Stimulated activated CD8-positive, alpha-beta memory T cell treated with anti-CD3 and anti-CD28 coated beads, Interleukin-4, amount 100 ng/mL, for 1 hour (primary cell): ENCODE measurements around the gene PARD3B.

ENCODE experiments used
- DNase-seq, 2 donors: peaks; one replicate each; pipeline ENCODE4 v3.0.0-alpha.2; 2020; ENCODE audit warnings: low read depth in 2 of 2, low spot score in 1 of 2

PARD3B gene

DNA sequence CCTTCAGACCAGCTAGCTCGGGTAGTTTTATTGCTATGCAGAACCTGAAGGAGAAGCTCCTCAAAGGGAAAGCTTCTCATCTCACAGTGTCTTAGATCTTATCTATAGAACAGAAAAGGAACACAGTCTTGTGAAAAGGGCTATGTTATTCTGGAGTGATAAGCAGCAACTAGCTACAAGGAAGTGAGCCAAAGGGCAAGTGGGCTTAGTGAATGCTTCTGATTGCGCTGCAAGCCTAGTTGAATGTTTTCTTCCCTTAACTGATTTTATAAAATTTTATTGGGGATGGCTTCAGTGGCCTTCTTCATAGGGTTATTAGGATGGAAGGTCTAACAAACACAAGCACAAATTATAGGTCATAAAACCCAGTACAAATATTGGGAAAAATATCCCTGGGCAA lies 400.1 kb downstream of the PARD3B start:
- DNase-seq: no peak

- DNase-seq: no peak
Measured at GRCh38 chr2:204946892-204947291, 401.6 kb downstream of the PARD3B start.

- DNase-seq: no peak
Measured at GRCh38 chr2:204947405-204947804, 402.1 kb downstream of the PARD3B start.

- DNase-seq: no peak
Measured at GRCh38 chr2:204948024-204948763, 402.9 kb downstream of the PARD3B start.

DNA sequence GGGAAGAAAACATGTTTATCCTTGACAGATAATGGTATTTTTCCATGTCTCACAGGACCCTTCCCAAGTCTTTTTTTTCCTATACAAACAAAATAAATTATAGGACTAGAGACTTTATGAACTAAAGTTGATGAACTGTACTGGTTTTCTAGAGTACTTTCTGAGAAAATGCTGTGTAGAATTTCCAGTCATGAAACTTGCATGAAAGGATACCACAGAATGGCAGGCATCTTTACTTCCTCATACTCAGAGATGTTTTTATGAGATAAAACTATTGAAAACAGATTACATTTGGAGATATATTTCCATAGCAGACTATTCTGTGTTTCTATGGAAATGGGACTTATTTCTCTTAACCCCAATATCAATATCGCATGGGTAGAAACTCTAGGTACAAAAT lies 403.5 kb downstream of the PARD3B start:
- DNase-seq: no peak

DNA sequence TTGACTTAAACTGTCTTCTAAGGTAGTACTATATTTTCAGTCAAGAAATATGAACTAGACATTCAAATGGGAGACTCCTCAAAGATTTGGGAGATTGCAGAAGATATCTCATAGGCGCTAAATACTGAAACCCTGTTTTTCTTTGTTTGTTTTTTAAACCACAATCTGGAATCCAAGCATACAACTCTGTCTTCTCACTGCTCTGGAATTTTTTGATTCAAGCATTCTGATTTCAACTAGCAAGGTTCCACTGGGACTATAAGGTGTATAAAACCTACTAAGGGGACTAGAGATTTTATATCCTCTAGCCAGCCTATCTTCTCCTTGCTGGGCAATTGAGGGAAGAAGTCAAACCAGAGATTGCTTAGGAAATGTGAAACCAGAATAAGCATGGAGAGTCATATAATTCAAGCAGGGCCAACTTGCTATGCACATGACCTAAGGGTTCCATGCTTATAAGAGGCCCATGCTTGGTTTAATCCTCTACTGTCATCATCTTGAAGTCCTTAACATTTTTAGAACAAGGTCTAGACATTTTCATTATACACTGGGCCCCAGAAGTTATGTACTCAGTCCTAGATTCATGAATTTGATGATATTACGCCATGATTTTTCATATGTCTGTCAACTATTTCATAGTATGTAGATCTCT lies 405.5 kb downstream of the PARD3B start:
- no peak for DNase-seq

DNA sequence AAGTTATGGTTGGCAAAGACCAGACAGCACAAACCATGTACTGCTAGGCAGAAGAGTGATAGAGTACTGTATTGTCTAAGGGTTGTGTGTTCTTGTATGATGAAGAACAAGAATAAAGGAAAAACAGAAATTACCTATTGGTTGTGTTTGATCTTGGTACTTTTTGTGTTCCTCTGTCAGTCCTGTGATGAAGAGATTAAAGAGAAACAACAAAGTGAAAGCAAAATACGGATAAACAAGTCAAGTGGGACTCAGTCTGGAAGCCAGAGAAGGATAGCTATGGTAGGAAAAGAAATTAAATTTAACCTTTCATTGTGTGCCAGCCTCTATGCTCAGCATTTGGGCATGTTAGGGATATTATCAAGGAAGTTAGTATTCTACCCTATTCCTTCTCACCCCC lies 413.1 kb downstream of the PARD3B start:
- DNase-seq: no peak

DNA sequence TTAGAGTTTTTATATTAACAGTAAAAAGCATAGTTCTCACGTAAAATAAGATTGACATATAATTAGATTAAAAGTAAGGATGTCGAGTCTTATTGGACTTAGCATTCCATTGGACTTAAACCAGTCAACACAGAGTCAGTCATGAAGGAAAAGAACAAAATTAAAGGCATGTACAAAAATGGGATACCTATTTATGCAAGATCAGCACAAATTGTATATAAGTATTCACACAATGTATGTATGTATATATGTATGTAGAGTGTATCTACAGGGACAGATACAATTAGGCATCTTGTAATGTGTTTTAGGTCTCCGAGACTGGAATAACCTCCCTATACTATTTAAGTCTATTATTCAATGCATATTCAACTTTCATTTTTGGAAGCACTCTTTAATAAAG lies 419.1 kb downstream of the PARD3B start:
- DNase-seq: no peak

- DNase-seq: no peak
Measured at GRCh38 chr2:204966245-204966644, 421.0 kb downstream of the PARD3B start.

- peak in 1 of 2 donors; percentile 20 for DNase-seq
Measured at GRCh38 chr2:204967199-204967960, 422.1 kb downstream of the PARD3B start.

DNA sequence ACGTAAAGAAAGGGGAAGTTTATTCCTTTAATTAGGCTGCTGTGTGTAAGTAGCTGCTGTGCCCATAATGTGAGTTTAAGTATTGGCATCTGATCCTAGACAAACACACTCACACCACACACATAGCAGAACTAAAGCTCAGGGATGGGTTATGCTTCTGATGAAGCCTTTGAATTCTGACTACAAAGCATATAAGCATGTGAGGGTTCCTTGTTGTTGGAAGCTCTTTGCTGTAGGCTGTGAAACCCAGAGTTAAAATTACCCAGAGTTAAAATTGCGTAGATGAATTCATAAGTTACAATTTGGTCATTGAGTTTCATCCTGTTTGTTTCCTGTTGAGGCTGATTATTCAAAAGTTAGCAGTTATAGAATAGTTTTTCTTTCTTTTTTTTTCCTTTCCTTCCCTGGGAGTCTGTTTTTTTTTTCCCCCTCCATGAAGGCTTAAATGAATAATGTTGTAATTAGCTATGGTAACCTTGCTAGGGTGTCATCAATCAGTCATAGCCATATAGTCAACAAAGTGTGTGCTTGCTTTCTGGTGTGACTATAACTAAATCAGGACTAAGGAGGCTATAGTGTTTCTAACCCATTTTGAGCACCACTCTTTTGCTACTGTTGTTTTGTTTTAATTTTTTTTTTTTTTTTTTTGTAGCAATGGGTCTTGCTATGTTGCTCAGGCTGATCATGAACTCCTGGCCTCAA lies 426.1 kb downstream of the PARD3B start:
- no peak for DNase-seq

- no peak for DNase-seq
Measured at GRCh38 chr2:204972161-204972560, 426.9 kb downstream of the PARD3B start.

- no peak for DNase-seq
Measured at GRCh38 chr2:204972606-204973336, 427.5 kb downstream of the PARD3B start.

- no peak for DNase-seq
Measured at GRCh38 chr2:204973616-204974015, 428.3 kb downstream of the PARD3B start.

DNA sequence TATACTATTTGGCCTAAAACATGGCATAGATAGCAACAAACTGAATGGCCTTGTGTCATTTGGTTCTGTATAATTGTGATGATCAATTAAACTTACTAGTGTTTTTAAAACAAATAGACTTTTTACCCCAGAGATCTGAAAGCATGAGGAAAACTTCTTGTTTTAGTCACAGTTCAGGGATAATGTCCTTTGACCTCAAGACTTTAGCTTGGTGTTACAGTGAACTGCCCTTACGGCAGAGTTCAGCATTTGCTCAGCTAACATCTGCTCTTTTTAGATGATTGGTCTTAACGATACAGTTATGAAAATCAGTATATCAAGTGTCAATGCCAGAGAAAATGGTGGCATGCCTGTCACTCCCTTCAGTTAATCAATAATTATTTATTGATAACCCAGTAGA lies 429.2 kb downstream of the PARD3B start:
- no peak for DNase-seq

DNA sequence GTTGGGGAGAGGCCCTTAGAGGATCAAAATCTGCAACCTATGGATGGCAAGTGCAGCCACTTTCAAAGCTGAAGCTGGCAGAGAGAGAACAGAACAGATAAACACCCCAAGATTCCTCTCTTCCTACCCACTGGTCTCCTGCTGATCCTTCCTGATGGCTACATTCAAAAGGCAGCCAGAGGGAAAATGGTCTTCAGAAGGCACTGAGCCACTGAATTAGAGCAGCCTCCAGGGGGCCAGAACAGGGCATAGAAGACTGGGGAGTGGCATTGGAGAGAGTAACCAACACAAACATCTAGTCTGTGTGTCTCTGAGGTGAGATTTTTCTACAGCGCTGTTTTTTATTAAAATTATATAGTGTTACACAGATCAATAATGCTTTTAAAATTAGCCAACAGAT lies 432.6 kb downstream of the PARD3B start:
- DNase-seq: no peak

- DNase-seq: no peak
Measured at GRCh38 chr2:204982303-204982702, 437.0 kb downstream of the PARD3B start.

DNA sequence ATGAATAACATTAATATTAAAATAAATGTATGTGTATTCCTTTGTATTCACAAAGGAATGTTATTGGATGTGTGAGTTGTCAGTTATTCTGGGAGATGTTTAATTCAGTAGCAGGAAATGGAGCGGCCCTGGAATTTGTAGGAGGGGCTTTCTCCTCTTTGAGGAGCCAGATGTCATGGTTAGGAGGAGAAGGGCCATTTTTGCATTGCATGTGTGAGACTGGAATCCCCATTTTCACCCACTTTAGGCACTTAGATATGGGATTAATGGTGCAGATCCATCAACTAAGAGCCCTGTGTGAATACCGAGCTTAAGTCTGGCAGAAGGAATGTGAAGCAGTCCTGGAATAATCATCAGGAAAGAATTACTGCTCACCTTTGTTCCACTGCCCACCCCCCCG lies 439.2 kb downstream of the PARD3B start:
- no peak for DNase-seq

DNA sequence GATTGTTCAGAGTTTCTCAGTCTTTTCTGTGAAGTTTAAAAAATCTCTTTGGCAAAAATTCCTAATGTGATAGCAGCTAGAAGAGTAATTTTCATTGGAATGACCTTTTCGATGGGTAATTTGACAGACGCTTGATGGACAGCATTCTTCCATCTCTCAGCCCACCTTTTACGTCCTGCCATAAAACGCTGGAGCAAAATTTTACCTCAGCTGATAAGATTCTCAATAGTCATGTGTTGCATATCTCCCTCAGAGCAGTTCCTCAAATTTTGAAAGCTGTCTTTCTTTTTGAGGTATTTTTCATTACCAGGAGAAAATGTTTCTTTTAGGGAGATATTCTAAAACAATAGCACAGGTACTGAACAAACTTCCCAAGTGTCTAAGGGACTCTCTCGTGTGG lies 441.4 kb downstream of the PARD3B start:
- DNase-seq: no peak

GRCh38 chr2:204988836-204989235 lies 443.6 kb downstream of the PARD3B start:
- no peak for DNase-seq

GRCh38 chr2:204989877-204990276 lies 444.6 kb downstream of the PARD3B start:
- no peak for DNase-seq
